DMS53 treated with DMSO at 0.1 percent for 48 hours (cell line): ENCODE data around the gene PXDN.

ENCODE experiments used
- DNase-seq: peaks from one replicate; lab custom pipeline; 2025; ENCODE audit not compliant: unreplicated experiment; lab: John Stamatoyannopoulos, UW

The PXDN gene

GRCh38 chr2:1617425-1618021 lies 126.8 kb downstream of the PXDN start:
- DNase-seq: no peak

GRCh38 chr2:1614564-1614963 lies 129.8 kb downstream of the PXDN start:
- DNase-seq: no peak

GRCh38 chr2:1613731-1614354 lies 130.5 kb downstream of the PXDN start:
- no peak for DNase-seq

GRCh38 chr2:1613078-1613445 lies 131.3 kb downstream of the PXDN start:
- DNase-seq: no peak

- no peak for DNase-seq
These were observed 131.8 kb downstream of the PXDN start for GRCh38 chr2:1612391-1613077.

GRCh38 chr2:1611886-1612285 lies 132.4 kb downstream of the PXDN start:
- DNase-seq: no peak

GRCh38 chr2:1610096-1610485 lies 134.2 kb downstream of the PXDN start:
- DNase-seq: no peak

GRCh38 chr2:1609485-1610095 lies 134.7 kb downstream of the PXDN start:
- no peak for DNase-seq

- DNase-seq: no peak
These were observed 135.3 kb downstream of the PXDN start for GRCh38 chr2:1609040-1609439.

GRCh38 chr2:1607971-1608688 lies 136.2 kb downstream of the PXDN start:
- DNase-seq: no peak

GRCh38 chr2:1607236-1607920 lies 136.9 kb downstream of the PXDN start:
- DNase-seq: no peak

GRCh38 chr2:1606421-1607235 lies 137.7 kb downstream of the PXDN start:
- no peak for DNase-seq

GRCh38 chr2:1606046-1606400 lies 138.3 kb downstream of the PXDN start:
- DNase-seq: no peak

GRCh38 chr2:1605102-1606045 lies 138.9 kb downstream of the PXDN start:
- no peak for DNase-seq

GRCh38 chr2:1603521-1603920 lies 140.8 kb downstream of the PXDN start:
- DNase-seq: no peak

- DNase-seq: no peak
These were observed 141.3 kb downstream of the PXDN start for GRCh38 chr2:1603059-1603458.

GRCh38 chr2:1602278-1603010 lies 141.9 kb downstream of the PXDN start:
- DNase-seq: no peak

- DNase-seq: no peak
These were observed 142.6 kb downstream of the PXDN start for GRCh38 chr2:1601471-1602277.
